ENCODE data around the gene NCOA5. TPM values are rescaled to one million over a fixed set of nuclear protein-coding genes. Genes with fewer than 3 reads are reported as not detected.

Gene NCOA5
- total RNA-seq, 1 experiment from 2014 or later: 55.4 TPM

DNA sequence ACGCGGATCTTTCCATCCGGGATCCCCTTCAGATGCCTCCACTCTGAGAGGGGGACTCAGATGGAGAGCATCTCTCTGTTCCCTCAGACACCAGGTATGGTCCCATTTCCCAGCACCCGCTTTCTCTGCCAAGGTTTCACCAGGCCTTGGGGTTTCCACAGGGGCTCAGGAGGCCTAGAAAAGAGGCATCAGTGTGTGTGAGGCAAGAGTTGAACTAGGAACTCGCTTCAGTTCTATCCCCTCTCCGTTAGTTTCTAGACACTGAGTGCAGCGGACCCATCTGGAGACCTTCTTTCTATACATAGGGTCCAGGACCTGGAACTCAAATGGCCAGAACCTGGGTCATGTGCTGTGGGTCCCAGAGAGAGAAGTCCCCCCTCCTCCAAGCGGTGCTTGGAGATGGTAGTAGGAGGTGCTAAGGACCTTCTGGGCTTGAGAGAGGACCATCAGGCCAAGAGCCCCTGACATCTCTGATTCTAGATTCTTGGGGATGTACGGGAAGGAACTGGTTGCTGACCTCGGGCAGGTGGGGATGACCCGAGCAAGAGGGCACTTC is 58.7 kb downstream of the NCOA5 start:
- ChIA-PET CTCF (interaction anchor here (0.6 to 1.0 kb wide), 2 partner anchors 27 to 536 kb away, joined by 3 to 5 read pairs; no protein-coding TSS in a partner anchor), POLR2A (ENCODE audit: low non-redundant PET) (interaction anchor here (0.5 to 0.6 kb wide), 2 partner anchors 51 to 96 kb away, joined by 6 to 11 read pairs; no protein-coding TSS in a partner anchor)
- no peak for TF ChIP-seq EZH2 (IDR thresholded peaks at IDR 0.05; ENCODE audit: borderline replicate concordance, low read depth, low read length, poor library complexity, severe bottlenecking)
- TF ChIP-seq, protein P1, sequence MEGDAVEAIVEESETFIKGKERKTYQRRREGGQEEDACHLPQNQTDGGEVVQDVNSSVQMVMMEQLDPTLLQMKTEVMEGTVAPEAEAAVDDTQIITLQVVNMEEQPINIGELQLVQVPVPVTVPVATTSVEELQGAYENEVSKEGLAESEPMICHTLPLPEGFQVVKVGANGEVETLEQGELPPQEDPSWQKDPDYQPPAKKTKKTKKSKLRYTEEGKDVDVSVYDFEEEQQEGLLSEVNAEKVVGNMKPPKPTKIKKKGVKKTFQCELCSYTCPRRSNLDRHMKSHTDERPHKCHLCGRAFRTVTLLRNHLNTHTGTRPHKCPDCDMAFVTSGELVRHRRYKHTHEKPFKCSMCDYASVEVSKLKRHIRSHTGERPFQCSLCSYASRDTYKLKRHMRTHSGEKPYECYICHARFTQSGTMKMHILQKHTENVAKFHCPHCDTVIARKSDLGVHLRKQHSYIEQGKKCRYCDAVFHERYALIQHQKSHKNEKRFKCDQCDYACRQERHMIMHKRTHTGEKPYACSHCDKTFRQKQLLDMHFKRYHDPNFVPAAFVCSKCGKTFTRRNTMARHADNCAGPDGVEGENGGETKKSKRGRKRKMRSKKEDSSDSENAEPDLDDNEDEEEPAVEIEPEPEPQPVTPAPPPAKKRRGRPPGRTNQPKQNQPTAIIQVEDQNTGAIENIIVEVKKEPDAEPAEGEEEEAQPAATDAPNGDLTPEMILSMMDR (conservative IDR thresholded peaks at IDR 0.05; ENCODE audit: low read depth, low read length): no peak
- Histone ChIP-seq H3K9me3 (ENCODE audit: low read depth, low read length, poor library complexity, severe bottlenecking) (no peaks in the 10 kb centered on the region), H3K4me3 (ENCODE audit: low read depth, low read length, poor library complexity, severe bottlenecking) (no peak overlapping the region), H3K4me1 (ENCODE audit: insufficient read depth, low read length, poor library complexity, severe bottlenecking) (no peaks in the 10 kb centered on the region), H3K36me3 (ENCODE audit: insufficient read depth, low read length, poor library complexity, severe bottlenecking) (no peaks in the 10 kb centered on the region), H3K27ac (ENCODE audit: low read depth, low read length, poor library complexity, severe bottlenecking) (no peak overlapping the region), H3K27me3 (replicated peaks; ENCODE audit: insufficient read depth, low read depth, low read length, poor library complexity) (peaks cover 61% of the 10 kb centered on the region)
- no peak for DNase-seq (ENCODE audit: low spot score)
- BruUV-seq (replicated peaks): no TSS peak
- intact Hi-C loops (cut with micrococcal nuclease; ENCODE audit: unreplicated experiment): no loop called here

DNA sequence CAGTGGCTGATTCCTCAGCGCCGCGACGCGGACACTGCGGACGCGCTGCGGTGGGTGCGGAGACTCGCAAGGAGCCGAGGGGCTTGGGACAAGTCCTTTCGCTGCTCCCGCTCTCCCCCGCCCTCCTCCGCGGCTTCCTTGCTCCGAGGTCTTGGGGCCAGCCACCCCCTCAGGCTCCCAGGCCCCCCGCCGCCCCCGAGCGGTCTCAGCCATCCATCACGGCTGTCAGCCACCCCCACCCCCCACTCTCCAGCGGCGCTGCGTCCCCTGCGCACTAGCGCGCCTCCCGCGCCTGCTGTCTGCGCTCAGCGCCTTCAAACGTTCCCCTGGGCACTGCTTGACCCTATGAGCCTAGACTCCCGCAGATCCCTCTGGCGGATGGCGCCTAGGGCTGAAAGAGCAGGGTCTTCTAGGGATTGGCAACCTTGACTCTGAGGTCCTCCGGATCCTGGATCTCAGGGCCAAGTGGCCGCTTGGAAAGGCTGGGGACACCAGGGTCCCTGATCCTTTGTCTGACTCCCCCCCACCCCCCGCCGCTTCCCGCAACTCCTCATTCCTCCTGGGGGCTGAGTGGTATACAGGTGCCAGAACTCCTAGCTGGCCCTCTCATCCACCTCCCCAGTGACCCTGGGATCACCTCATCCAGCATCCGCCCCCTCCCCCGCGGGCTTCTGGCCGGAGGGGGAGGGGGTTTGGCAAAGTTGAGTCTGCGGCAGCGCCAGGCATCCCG is 59.3 kb downstream of the NCOA5 start:
- POLR2A ChIA-PET (ENCODE audit: low non-redundant PET): no interaction called here
- no peaks in the 10 kb centered on the region for H3K4me1 ChIP-seq (ENCODE audit: insufficient read depth, low read length, poor library complexity, severe bottlenecking)
- no peak for DNase-seq (ENCODE audit: low spot score)
- intact Hi-C loops (cut with micrococcal nuclease; ENCODE audit: unreplicated experiment): no loop called here
- no peak overlapping the region for H3K27ac ChIP-seq (ENCODE audit: low read depth, low read length, poor library complexity, severe bottlenecking)
- H3K36me3 ChIP-seq (ENCODE audit: insufficient read depth, low read length, poor library complexity, severe bottlenecking): no peaks in the 10 kb centered on the region
- H3K9me3 ChIP-seq (ENCODE audit: low read depth, low read length, poor library complexity, severe bottlenecking): no peaks in the 10 kb centered on the region
- peaks cover 61% of the 10 kb centered on the region for H3K27me3 ChIP-seq (replicated peaks; ENCODE audit: insufficient read depth, low read depth, low read length, poor library complexity)
- TF ChIP-seq, protein P1 (conservative IDR thresholded peaks at IDR 0.05; ENCODE audit: low read depth, low read length): no peak
- TF ChIP-seq EZH2 (IDR thresholded peaks at IDR 0.05; ENCODE audit: borderline replicate concordance, low read depth, low read length, poor library complexity, severe bottlenecking): no peak
- H3K4me3 ChIP-seq (ENCODE audit: low read depth, low read length, poor library complexity, severe bottlenecking): no peak overlapping the region
- CTCF ChIA-PET: no interaction called here
- BruUV-seq (replicated peaks): no TSS peak

DNA sequence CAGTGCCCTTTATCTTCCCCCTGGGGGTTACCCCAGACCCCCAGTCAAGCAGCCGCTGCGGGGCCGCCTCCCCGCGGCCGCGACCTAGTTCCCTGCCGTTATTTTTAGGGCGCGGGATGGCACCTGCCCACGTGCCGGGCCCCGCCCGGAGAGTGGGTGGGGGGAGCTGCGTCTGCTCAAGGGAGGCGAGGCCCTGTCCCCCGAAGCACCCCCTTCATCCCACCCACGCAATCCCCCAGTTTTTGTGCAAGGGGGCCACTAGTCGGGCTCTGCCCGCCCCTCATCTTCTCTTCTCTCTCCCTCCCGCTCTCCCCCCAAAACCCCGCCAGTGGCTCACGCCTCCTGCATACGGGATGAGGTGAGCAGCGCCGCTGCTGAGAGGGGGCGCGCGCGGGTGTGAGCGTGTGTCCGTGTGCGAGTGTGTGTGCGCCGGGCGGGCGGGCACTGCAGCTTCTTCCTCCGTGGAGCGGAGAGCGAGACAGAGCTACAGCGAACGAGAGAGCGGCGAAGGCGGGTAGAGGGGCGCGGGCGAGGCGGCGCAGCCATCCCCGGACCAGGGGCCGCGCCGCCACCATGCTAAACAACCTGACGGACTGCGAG is 60.9 kb downstream of the NCOA5 start, which contains the start of gene SLC12A5:
Gene SLC12A5 (plus strand): TSS at position 444 of the 600 bp plus-strand sequence. CDS start 130 bp downstream, at position 574.
- Histone ChIP-seq H3K9me3 (ENCODE audit: low read depth, low read length, poor library complexity, severe bottlenecking) (no peaks in the 10 kb centered on the region), H3K27me3 (replicated peaks; ENCODE audit: insufficient read depth, low read depth, low read length, poor library complexity) (peaks cover 61% of the 10 kb centered on the region), H3K4me3 (ENCODE audit: low read depth, low read length, poor library complexity, severe bottlenecking) (no peak within 1 kb of the TSS), H3K36me3 (ENCODE audit: insufficient read depth, low read length, poor library complexity, severe bottlenecking) (no peaks in the 10 kb centered on the region), H3K27ac (ENCODE audit: low read depth, low read length, poor library complexity, severe bottlenecking) (no peak within 1 kb of the TSS), H3K4me1 (ENCODE audit: insufficient read depth, low read length, poor library complexity, severe bottlenecking) (no peaks in the 10 kb centered on the region)
- BruUV-seq (replicated peaks): no TSS peak
- no peak for DNase-seq (ENCODE audit: low spot score)
- CTCF ChIA-PET: interaction anchor here (0.8 kb wide), 1 partner anchor 125 kb away, joined by 4 read pairs; no protein-coding TSS in a partner anchor
- POLR2A ChIA-PET (ENCODE audit: low non-redundant PET): no interaction called here
- intact Hi-C loops (cut with micrococcal nuclease; ENCODE audit: unreplicated experiment): no loop called here
- TF ChIP-seq, protein P1 (conservative IDR thresholded peaks at IDR 0.05; ENCODE audit: low read depth, low read length): no peak
- TF ChIP-seq EZH2 (IDR thresholded peaks at IDR 0.05; ENCODE audit: borderline replicate concordance, low read depth, low read length, poor library complexity, severe bottlenecking): no peak
